Limb (tissue), 2 donors: ENCODE data around the gene C5orf15.

Experiments used
- DNase-seq, 2 donors: peaks; one replicate each; pipeline ENCODE4 v3.0.0-alpha.2; 2016; ENCODE audit errors: extremely low spot score in 2 of 2

C5orf15 gene

DNA sequence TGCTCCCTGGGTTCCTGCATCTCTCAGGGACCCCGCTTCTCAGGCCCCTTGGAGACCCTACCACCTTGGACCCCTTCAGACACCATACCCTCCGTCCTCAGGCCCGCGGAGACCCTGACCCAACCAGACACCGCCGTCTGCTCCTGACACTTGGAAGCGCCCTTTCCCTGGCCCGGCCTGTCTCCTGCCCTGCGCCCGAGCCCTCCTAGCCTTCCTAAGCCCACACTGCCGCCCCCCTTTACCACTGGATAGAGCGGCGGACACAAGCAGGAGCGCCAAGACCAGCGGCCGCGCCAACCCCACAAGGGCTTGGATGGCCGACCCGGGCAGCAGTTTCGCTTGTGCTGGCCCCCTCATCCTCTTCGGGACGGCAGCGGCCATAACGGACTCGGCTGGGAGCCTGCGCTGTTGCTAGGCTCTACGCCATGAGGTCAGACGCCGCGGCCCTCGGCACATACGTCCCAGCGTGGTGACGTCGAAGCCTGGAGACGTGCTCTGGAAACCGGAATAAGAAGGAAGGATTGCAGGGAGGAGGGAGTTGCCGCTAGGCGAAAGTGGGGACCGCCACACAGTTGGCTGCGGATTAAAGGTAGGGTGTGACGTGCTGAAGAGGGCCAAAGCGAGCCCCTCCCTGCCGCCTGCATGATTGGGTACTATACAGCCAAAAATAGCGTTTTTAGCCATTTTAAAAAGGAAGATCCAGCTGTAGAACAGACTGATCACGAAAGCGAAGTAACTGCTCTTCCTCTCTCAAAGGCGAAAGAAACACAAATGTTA, at the start of gene C5orf15:
C5orf15 (minus strand) TSS at position 422 of the 777 bp plus-strand sequence; CDS start at position 381, 41 bp downstream.
- peak; percentile 95 to 99 for DNase-seq

DNA sequence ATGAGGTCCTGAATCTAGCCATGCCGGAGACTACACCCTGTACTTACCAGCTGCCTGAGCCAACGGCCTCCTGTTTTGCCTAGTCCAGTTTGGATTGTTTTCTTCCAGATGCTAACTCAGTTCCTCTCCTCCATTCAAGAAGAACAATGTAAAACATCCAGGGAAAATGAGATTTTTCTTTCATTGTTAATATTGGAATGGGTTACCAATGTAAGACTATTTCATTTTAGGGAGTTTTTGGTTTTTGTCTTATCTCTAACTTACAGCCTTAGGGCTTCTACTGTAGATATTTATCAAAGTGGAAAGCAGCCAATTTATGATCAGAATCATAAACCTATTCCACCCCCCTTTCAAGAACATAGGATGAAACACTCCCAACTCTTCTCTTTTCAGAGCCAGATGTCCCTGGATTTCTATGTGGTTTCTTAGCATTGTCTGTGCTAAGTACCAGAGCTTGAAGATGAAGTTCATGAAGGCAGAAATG, 39.9 kb upstream of the C5orf15 start:
- no peak for DNase-seq

DNA sequence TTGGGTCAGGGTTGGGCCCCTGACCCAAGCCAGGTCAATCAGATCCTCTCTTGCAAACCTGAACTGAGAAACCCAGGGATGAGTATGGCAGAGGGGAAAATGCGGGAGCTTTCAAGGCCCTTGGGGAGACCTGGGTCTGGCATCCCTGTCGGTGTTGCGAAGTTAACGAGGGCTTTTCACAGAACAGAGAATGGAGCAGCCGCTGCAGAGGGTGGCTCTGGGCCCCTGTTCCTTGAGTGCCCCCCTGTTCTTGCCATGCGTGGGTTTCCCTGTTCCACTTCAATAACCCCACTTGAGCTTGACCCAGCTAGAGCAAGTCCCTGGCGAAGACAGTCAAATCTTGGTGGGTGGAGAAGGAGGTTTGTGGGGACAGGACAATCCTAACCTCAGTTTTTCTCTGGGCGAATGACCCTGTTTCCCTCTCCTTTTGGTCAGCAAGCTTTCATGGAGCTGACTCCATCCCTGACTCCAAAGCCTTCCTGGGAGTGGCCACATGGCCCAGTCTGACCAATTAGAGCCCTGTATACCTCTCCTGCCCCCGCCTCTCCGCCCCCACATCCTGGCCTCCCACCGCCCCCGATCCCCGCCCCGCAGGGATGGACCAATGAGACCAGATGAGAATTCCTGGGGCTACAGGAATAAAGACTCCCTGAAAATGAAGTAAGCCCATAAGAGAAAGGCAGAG, 39.3 kb upstream of the C5orf15 start:
- DNase-seq, result peak in 1 of 2 donors; percentile 42

DNA sequence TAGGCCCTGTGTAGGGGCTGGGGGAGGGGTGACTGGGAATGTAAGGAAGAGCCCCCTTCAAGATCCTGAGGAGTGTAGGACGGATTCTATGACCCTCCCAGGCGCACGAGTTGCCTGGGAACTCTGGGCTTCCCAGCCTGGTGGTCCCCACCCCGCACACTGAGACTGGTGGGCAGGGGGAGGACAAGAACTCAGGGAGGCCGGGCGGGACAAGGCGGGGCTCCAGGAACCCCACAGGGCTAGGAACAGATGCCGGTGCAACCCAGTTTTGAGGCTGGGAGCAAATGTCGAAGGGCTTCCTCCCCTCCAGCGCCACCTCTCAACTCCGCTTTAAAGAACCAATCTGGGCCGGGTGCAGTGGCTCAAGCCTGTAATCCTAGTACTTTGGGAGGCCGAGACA, 37.7 kb upstream of the C5orf15 start:
- DNase-seq, result no peak

DNA sequence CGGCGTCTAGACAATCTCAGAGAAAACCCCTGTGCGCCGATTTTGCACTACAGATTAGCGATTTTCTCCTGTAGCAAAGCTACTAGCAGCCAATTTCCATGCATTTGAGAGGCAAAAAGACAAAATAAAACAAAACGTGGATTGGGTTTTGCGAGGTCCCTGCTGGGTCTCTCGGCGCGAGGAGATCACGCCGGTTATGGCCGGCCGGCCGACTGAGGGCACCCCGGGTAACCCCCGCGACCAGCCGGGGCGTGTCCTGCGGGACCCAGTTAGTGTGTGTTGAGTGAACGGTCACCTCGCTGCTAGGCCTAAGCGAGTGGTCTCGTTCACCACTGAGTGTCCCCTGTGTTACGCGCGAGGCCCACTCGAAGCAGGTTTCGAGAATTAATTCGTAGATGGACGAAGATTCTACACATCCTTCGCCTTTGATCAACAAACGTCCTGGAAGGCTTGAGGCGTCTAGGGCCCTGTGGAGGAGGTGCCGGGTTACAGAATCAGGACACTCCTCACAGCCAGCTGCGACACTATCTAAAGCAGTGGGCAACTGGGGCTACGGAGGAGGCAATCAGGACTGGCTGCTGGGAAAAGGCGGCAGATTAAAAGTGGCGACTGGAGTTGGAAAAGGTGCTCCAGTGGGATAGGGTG, 37.1 kb upstream of the C5orf15 start:
- DNase-seq, result no peak

DNA sequence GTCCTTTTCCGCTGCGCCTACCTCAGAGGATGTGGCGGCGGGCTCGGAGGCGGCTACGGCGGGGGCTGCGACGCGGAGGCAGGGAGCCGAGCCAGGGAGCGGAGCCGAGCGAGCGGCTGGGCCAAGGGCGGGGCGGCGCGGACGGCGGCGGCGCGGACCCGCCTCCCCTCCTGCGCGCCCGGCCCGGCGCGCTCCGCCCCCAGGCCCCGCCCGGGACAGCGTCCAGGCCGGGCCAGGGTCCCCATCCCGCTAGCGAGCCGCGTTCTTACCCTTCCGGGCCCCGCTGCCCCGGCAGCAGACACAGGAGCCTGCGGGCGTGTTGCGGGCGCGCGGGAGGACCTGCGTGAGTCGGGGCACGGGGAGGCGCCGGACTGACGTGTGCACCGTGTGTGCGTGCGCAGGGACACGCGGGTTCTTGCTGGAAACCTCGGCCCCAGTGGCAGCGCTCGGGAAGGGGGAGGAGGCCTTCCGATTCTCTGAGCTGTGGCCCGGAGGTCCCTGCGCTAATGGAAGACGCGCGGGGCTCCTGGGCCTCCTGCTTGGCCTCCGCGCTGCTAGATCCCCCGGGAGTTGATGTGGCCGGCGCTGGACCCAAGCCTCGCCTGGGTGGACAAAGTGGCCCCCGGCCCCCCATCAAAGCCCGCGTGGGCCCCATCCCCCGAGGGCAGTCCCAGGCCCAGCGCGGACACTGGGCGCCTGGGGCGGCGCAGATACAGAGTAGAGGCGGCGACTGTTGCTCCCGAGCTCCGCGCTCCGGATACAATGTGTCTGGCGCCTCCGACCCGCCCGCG, 36.4 kb upstream of the C5orf15 start, which contains the start of gene VDAC1:
VDAC1 (minus strand) TSS at position 350 of the 791 bp plus-strand sequence. CDS start 11,963 bp downstream, outside the sequence.
- DNase-seq, result peak; percentile 69 to 88

DNA sequence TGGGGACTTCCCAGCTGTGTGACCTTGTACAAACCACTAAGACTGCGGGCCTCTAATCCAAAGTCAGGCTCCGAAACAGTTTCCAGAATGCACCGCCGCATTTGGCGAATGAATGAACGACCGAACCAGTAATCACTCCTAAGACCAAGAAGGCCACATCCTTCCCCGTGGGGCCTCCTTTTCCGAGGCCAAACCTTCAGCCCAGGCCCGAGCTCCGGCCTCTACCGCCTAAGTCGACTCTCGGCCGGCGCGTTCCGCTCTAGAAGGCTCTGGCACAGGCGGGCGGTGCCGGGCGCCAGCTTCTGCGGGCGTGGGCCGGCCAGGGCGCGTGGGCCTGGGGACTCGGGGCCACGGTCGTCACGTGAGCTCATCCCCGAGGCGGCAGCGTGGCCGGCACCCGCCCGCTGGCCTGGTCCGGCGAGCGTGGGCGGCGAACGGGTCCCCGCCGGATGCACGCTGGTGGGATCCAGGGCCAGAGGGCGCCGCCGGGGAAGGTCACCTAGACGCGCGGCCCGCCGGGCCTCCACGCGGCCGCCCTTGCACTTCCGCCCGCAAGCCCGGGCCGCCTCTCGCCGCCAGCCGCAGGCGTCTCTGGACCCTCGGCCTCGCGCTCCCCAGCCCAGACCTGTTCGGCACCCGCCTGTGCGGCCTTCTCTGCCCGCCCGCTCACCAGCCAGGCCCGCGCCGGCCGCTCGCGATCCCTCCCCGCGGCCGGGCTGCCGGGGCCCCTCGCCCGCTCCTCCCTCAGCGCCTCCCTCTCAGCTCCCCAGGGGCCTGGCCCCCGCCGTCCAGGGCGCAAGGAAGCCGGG, 35.6 kb upstream of the C5orf15 start:
- peak in 1 of 2 donors; percentile 73 for DNase-seq

DNA sequence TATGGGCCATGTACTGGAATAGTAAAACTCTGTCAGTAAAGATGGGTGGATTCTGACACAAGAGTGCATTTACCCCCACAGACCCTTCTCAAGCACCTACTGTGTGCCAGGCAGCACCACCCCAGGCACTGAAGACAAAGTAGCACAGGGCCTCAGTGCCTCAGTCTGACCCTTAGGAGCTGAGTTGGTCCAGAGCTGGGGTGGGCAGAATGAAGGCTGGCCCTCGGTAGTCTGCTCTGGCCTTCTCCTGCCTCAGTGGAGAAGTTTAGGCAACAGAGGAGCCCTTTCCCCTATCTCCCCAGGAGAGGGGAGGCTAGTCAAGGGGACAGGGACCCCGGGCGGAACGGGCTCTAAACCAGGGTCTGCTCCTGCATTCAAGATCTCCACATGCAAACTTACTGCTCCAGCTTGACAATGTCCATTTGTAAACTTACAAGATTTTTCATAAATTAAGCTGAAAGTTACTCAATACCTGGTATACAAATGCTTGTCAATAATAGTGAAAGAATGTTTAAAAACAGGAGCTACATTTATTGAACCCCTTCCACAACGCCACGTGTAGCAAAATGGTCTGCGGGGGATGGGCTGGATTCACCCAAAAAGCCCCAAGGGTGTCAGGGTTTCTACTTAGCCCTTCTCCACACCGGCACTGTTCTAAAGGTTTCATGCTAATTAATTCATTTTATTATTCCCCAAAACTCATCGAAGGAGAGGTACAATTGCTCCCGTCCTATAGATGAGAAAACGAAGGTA, 34.8 kb upstream of the C5orf15 start:
- no peak for DNase-seq

DNA sequence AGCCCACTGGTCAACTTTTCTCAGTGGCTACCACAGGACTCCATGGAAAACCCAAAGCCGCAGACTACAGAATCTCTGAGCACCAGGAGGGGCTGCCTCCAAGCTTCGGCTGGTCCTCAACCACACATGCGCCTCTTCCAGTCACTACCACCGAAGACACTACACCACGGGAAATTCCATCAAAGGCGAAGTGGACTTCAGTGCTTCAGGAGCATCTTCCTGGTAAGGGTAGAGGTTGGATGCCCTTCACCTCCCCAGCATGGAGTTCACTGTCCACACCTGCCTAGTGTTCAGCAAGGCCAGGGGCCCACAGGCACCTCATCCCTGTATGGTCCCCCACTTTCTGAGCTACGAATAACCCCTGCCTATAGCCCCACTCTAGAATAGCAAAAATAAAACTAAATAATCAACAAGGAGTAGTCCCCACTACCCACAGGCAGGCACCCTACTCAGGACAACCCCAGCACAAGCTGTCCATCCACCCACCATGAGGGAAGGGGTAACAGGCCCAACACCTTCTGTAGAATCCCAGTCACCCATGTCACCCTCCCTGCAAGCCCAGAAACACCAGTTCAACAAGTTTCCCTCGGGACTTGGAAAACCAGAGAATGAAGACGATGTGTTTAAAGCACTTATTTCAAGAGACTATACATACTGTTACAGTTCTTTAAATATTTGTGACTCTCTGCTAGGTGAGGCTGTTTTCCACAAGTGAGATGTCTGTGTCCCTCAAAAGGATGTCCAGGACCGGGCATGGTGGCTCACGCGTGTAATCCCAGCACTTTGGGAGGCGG, 33.7 kb upstream of the C5orf15 start:
- no peak for DNase-seq

DNA sequence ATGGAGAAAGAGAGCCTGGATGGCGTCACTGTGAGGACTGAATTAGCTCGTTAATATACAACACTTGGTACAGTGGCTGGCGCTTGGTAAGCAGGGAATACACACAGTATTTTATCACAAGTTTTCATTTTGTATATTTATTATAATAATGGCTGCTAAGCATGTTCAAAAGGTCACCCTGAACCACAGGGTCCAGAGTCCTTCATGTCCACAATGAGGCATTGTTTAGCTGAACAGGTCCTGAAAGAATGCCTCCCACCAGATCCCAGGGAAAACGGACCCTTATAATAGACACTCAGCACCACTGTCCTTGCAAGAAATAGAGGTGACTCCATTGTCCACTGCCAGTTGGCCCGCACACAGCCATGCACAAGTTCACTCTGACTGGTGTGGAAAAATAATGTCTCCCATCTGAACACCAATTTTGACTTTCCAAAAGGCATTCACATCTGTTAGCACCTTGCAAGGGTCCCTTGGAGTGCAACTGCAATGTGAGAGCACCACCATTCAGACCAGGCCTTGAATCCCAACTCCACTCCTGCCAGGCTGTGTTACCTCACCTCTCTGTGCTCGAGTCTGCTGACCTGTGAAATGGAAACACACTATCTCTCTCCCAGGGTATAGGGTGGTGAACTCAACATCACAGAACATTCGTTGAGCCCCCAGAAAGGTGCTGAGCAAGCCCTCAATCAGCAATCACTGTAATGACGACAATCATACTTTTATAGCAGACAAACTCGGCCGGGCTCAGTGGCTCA, 32.5 kb upstream of the C5orf15 start:
- no peak for DNase-seq

DNA sequence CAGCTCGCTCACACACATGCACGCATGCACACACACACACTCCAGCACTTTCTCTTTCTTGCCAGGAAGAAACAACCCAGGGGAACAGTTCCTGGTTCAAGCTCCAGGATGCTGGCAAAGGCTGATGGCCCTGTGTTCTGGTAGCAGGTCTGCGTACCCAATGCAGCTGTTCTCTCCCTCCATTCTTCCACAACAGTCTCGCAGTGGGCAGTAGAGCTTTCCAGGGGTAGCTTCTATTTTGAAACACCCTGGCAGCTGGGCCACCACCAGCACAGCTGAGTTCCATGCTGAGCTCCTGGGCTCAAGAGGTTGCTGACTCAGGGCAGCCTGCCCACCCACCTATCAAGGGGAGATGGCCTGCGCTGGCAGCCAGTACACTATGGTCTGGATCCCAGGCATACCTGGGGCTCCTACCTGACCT, 31.7 kb upstream of the C5orf15 start:
- DNase-seq, result no peak

DNA sequence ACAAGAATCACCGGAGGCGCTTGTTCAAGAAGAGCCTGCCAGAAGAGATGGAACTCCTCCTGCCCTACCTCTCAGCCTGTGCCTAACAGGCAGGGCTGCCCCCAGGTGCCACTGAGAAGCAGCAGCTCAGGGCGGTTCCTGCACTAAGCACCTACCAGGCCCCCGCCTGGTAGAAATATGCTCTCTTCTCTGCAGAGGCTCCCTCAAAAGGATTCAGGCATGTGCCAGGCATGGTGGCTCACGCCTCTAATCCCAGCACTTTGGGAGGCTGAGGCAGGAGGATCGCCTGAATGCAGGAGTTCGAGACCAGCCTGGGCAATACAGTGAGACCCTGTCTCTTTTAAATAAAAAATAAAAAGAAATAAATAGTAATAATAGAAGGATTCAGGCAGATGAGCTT, 30.4 kb upstream of the C5orf15 start:
- no peak for DNase-seq

DNA sequence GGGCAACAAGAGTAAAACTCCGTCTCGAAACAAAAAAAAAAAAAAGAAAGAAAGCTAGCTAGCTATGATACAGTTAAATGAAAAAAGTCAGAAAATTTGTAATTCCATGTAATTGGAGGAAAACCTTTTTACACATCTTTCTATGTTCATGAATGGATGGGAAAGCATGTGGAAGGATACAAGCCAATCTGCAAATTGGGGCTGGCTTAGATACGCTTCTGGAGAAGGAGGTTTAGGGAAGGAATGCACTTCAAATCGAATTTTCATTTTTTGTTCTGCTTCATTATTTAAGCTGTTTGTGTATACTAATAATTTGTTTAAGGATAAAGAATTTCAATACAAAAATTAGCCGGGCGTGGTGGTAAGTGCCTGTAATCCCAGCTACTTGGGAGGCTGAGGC, 29.6 kb upstream of the C5orf15 start:
- DNase-seq, result no peak

DNA sequence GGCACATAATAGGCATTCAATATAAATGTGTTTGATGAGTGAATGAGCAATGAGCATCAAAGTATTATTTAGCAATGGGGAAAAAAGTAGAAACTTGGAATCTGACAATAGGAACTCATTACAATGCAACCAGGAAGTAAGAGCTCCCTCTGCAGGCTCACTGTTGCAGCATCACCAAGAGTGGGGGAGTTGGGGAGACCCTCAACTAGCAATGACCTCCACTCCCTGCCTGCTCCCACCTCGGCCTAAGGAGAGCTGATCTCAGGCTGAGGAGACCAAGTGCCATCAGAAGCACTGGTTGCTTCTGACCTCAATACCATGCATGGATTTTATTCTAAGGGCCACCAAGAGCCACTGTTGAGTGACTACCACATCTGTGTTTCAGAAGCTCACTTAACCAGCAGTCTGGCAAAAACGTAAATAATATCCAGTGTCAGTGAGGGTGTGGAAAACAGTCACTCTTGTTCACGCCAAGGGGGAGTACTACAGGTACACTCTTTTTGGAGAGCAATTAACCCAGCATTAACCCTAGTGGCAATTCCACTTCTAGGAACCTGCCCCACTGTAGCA, 28.3 kb upstream of the C5orf15 start:
- no peak for DNase-seq

DNA sequence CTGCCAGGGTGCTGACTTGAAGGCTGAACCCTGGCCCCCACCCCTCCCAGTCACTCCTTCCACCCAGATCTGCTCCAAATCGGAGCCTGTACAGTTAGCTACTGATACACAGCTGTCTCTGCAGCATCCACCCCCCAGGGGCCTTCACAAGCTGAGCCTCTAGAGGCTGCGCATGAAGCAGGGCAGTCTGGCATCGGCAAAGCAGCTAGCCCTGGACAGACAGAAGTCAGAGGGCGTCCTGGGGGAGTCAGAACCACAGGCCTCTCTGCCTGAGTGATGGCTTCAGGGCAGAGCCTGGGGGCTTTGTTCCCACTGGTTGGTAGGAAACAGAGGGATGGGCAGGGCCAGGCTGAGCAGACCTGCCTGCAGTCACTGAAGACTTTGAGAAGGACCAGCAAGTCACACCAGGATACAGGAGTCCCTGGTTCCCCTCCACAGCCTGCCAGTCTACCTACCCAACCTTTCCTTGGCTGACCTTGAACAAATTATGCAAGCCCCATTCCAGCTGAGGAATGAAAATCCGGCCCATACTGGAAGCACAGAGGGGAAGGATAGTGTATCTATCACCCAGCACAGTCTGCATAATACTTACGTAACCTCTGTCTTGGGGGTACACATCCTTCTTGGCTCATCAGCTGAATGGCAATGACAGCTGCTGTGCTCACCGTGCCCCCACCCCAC, 27.6 kb upstream of the C5orf15 start:
- DNase-seq, result no peak

DNA sequence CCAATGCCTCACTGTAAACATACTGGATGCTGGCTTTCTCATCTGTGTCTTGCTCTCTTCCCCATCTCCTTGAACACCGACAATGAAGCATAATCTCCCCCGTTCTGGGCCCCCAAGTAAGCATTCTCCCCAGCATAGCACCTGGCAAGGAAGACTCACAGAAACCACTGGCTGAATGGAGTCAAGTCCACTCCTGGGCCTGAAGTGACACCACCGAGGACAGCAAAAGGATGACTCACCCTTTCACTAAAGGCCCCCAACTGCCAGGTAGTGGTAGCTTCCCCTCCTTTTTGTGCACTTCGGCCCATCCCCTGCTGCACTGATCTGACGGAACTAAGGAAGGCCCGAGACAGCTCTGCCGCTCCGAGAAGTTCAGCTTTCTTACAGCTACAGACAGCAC, 26.9 kb upstream of the C5orf15 start:
- no peak for DNase-seq

DNA sequence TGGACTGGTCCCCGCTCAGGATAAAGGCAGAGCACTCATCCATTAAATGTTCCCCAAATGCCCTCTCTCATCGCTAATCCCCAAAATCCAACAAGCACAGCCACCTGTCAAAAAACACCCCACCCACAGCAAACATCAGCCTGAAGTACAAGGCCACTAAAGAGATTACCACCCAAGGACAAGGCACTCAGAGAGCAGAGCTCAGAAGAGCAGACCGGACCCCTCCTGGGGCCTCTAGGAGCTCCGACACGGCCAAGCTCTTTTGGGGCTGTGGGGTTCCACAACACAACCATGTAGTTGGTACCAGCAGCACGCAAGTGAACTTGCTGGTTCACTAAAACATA, 26.5 kb upstream of the C5orf15 start:
- no peak for DNase-seq
